ENCODE data around the gene INSIG2. TPM values are rescaled to one million over a fixed set of nuclear protein-coding genes. Genes with fewer than 3 reads are reported as not detected.

INSIG2 gene
- total RNA-seq, 2 donors from 2014 or later, result 22.2 to 29.4 TPM

GRCh38 chr2:118121101-118121500 is 32.8 kb downstream of the INSIG2 start:
- intact Hi-C loops (cut with DNase I), result loop anchor here in 1 of 2 donors (10.0 kb wide), 1 partner anchor 64 kb away; no protein-coding TSS in a partner anchor
- DNase-seq (ENCODE audit: low spot score), result no peak

- intact Hi-C loops (cut with DNase I), result loop anchor here in 1 of 2 donors (10.0 kb wide), 1 partner anchor 63 kb away; no protein-coding TSS in a partner anchor
- no peak for DNase-seq (ENCODE audit: low spot score)
Observed at GRCh38 chr2:118121986-118122524, 33.8 kb downstream of the INSIG2 start.

GRCh38 chr2:118122594-118123281 is 34.5 kb downstream of the INSIG2 start:
- no peak for DNase-seq (ENCODE audit: low spot score)
- intact Hi-C loops (cut with DNase I), result loop anchor here in 1 of 2 donors (10.0 kb wide), 1 partner anchor 62 kb away; no protein-coding TSS in a partner anchor

- intact Hi-C loops (cut with DNase I), result loop anchor here in 1 of 2 donors (10.0 kb wide), 1 partner anchor 61 kb away; no protein-coding TSS in a partner anchor
- DNase-seq (ENCODE audit: low spot score), result no peak
Observed at GRCh38 chr2:118123561-118124232, 35.4 kb downstream of the INSIG2 start.

GRCh38 chr2:118124288-118124891 is 36.1 kb downstream of the INSIG2 start:
- no peak for DNase-seq (ENCODE audit: low spot score)
- intact Hi-C loops (cut with DNase I), result loop anchor here in 1 of 2 donors (10.0 kb wide), 1 partner anchor 60 kb away; no protein-coding TSS in a partner anchor

GRCh38 chr2:118127250-118127649 is 39.0 kb downstream of the INSIG2 start:
- DNase-seq (ENCODE audit: low spot score), result no peak
- intact Hi-C loops (cut with DNase I), result loop anchor here (5.0 to 10.0 kb wide), 2 partner anchors 58 to 275 kb away; no protein-coding TSS in a partner anchor

- intact Hi-C loops (cut with DNase I), result loop anchor here (1.0 to 10.0 kb wide), 3 partner anchors 48 to 273 kb away; no protein-coding TSS in a partner anchor
- DNase-seq (ENCODE audit: low spot score), result no peak
Observed at GRCh38 chr2:118128826-118129225, 40.6 kb downstream of the INSIG2 start.

GRCh38 chr2:118130385-118130784 is 42.1 kb downstream of the INSIG2 start:
- intact Hi-C loops (cut with DNase I), result no loop called here
- DNase-seq (ENCODE audit: low spot score), result no peak

- intact Hi-C loops (cut with DNase I), result no loop called here
- DNase-seq (ENCODE audit: low spot score), result no peak
Observed at GRCh38 chr2:118131771-118132170, 43.5 kb downstream of the INSIG2 start.

GRCh38 chr2:118133916-118134315 is 45.6 kb downstream of the INSIG2 start:
- intact Hi-C loops (cut with DNase I), result no loop called here
- DNase-seq (ENCODE audit: low spot score), result no peak

- no peak for DNase-seq (ENCODE audit: low spot score)
- intact Hi-C loops (cut with DNase I), result no loop called here
Observed at GRCh38 chr2:118134650-118135049, 46.4 kb downstream of the INSIG2 start.

GRCh38 chr2:118145207-118145606 is 56.9 kb downstream of the INSIG2 start:
- intact Hi-C loops (cut with DNase I), result no loop called here
- no peak for DNase-seq (ENCODE audit: low spot score)

- intact Hi-C loops (cut with DNase I), result no loop called here
- DNase-seq (ENCODE audit: low spot score), result no peak
Observed at GRCh38 chr2:118145806-118146205, 57.5 kb downstream of the INSIG2 start.

- no peak for DNase-seq (ENCODE audit: low spot score)
- intact Hi-C loops (cut with DNase I), result no loop called here
Observed at GRCh38 chr2:118146315-118147283, 58.3 kb downstream of the INSIG2 start.

GRCh38 chr2:118148133-118148532 is 59.9 kb downstream of the INSIG2 start:
- intact Hi-C loops (cut with DNase I), result no loop called here
- no peak for DNase-seq (ENCODE audit: low spot score)

GRCh38 chr2:118148809-118149208 is 60.5 kb downstream of the INSIG2 start:
- no peak for DNase-seq (ENCODE audit: low spot score)
- intact Hi-C loops (cut with DNase I), result no loop called here

GRCh38 chr2:118150294-118150693 is 62.0 kb downstream of the INSIG2 start:
- intact Hi-C loops (cut with DNase I), result no loop called here
- no peak for DNase-seq (ENCODE audit: low spot score)

- DNase-seq (ENCODE audit: low spot score), result no peak
- intact Hi-C loops (cut with DNase I), result no loop called here
Observed at GRCh38 chr2:118151831-118152230, 63.6 kb downstream of the INSIG2 start.

- no peak for DNase-seq (ENCODE audit: low spot score)
- intact Hi-C loops (cut with DNase I), result no loop called here
Observed at GRCh38 chr2:118153433-118153832, 65.2 kb downstream of the INSIG2 start.
